A673 (cell line): ENCODE data around the gene OPTC. TPM values are rescaled to one million over a fixed set of nuclear protein-coding genes. Genes with fewer than 3 reads are reported as not detected.

ENCODE experiments used
- BruUV-seq: library from RNA; stranded (reverse); fragments of 400-500 nt; replicated peaks from 2 replicates; lab custom pipeline; 2021; lab: Mats Ljungman, UMichigan
- CTCF ChIA-PET: fragments of 300-600 bp; sonication (Branson Sonifier 250); formaldehyde crosslinking; loops from one replicate; lab custom pipeline; 2022; ENCODE audit warnings: antibody characterized with exemption; lab: Charles Lee
- POLR2A ChIA-PET: fragments of 300-600 bp; sonication (Branson Sonifier 250); formaldehyde crosslinking; loops from one replicate; lab custom pipeline; 2022; ENCODE audit warnings: antibody characterized with exemption; ENCODE audit not compliant: low non-redundant PET; lab: Charles Lee
- DNase-seq: peaks from one replicate; pipeline ENCODE4 v3.0.0-alpha.2; 2015; ENCODE audit warnings: low spot score
- H3K27ac ChIP-seq: fragments of 200-600 bp; sonication (generic); 2 replicates; pipeline ENCODE4 v1.5.1; 2016; ENCODE audit warnings: mixed run types, low read depth, mild to moderate bottlenecking, mixed read lengths, antibody characterized with exemption, low read length; ENCODE audit not compliant: poor library complexity, severe bottlenecking
- H3K27me3 ChIP-seq: fragments of 200-600 bp; sonication (generic); replicated peaks from 2 replicates; pipeline ENCODE4 v1.6.1; 2017; ENCODE audit warnings: mixed run types, low read depth, mild to moderate bottlenecking, mixed read lengths, antibody characterized with exemption, low read length; ENCODE audit not compliant: insufficient read depth, poor library complexity
- H3K36me3 ChIP-seq: fragments of 200-600 bp; sonication (generic); 2 replicates; pipeline ENCODE4 v1.6.1; 2016; ENCODE audit warnings: mixed run types, mild to moderate bottlenecking, mixed read lengths, antibody characterized with exemption, low read length; ENCODE audit not compliant: insufficient read depth, poor library complexity, severe bottlenecking
- H3K4me1 ChIP-seq: fragments of 200-600 bp; sonication (generic); 2 replicates; pipeline ENCODE4 v1.6.1; 2017; ENCODE audit warnings: mixed run types, mild to moderate bottlenecking, mixed read lengths, antibody characterized with exemption, low read length; ENCODE audit not compliant: insufficient read depth, poor library complexity, severe bottlenecking
- H3K4me3 ChIP-seq: fragments of 200-600 bp; sonication (generic); 2 replicates; pipeline ENCODE4 v1.5.1; 2016; ENCODE audit warnings: low read depth, mixed run types, mild to moderate bottlenecking, mixed read lengths, low read length; ENCODE audit not compliant: poor library complexity, severe bottlenecking
- H3K9me3 ChIP-seq: fragments of 200-600 bp; sonication (generic); 2 replicates; pipeline ENCODE4 v1.6.1; 2016; ENCODE audit warnings: mixed run types, low read depth, mild to moderate bottlenecking, mixed read lengths, antibody characterized with exemption, low read length; ENCODE audit not compliant: poor library complexity, severe bottlenecking
- EZH2 ChIP-seq: fragments of 200-600 bp; sonication (generic); IDR thresholded peaks from 2 replicates; pipeline ENCODE4 v1.6.1; 2017; ENCODE audit warnings: borderline replicate concordance, low read depth, mild to moderate bottlenecking, mixed read lengths, antibody characterized with exemption, low read length; ENCODE audit not compliant: poor library complexity, severe bottlenecking
- intact Hi-C: fragments of 100-400 bp; cut with micrococcal nuclease; formaldehyde crosslinking; loops from one replicate; pipeline ENCODE4 v1.10.0; 2022; ENCODE audit not compliant: unreplicated experiment
- total RNA-seq: library from RNA; stranded (reverse); gene quantifications from 2 replicates; pipeline ENCODE4 v1.2.3, GENCODE V29; 2021
- TF ChIP-seq, protein P1 (sequence below): fragments of 300-800, 200-600 bp; sonication (generic); conservative IDR thresholded peaks from 2 replicates; pipeline ENCODE4 v1.5.1; 2017; ENCODE audit warnings: low read depth, mild to moderate bottlenecking, antibody characterized with exemption, low read length, moderate library complexity, mixed read lengths

The OPTC gene
- total RNA-seq, 1 experiment from 2014 or later, result not detected

DNA sequence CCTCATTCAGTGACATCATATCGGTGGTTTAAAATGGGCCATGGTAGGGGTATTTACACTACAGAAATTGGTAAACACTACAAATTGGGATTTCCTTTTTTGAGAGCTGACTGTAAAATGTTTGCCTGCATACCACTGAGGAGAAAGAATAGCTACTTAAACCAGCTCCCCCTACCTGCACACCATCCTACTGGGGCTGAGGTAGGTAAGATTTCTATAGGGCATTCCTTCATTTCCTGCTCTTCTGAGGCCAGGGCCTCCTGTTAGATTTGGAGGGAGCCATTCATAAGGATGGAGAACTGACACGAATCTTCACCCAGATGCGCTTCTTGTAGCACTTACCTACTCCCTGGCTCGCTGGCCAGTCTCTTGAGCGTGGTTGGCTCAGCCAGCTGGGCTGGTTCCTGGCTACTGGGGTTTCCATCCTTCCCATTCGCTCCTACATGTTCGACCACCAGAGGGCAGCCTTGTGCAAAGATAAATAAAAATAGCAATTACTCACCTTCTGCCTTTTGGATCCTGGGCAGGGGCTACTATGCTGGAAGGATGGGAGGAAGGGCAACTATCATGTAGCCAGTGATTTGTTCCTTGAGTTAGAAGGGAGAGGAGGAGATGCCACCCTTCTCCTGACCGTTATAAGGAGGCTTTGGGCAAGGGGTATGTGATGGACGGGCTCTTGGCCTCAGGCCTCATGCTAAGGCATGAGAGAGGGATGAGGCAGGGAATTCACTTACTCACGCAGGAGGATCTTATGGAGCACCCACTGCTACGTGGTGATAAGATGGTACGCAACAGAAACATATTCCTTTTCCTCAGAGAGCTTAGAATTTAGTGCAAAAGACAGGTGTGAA, 10.7 kb downstream of the OPTC start:
- ChIA-PET CTCF (interaction anchor here (0.9 to 3.6 kb wide), 4 partner anchors 164 to 465 kb away, joined by 3 to 26 read pairs (median 4); no protein-coding TSS in a partner anchor), POLR2A (no interaction called here)
- Histone ChIP-seq H3K4me1 (no peaks in the 10 kb centered on the region), H3K27ac (no peak overlapping the region), H3K27me3 (no peaks in the 10 kb centered on the region), H3K9me3 (no peaks in the 10 kb centered on the region), H3K4me3 (no peak overlapping the region), H3K36me3 (no peaks in the 10 kb centered on the region)
- TF ChIP-seq EZH2, result no peak
- TF ChIP-seq, protein P1, sequence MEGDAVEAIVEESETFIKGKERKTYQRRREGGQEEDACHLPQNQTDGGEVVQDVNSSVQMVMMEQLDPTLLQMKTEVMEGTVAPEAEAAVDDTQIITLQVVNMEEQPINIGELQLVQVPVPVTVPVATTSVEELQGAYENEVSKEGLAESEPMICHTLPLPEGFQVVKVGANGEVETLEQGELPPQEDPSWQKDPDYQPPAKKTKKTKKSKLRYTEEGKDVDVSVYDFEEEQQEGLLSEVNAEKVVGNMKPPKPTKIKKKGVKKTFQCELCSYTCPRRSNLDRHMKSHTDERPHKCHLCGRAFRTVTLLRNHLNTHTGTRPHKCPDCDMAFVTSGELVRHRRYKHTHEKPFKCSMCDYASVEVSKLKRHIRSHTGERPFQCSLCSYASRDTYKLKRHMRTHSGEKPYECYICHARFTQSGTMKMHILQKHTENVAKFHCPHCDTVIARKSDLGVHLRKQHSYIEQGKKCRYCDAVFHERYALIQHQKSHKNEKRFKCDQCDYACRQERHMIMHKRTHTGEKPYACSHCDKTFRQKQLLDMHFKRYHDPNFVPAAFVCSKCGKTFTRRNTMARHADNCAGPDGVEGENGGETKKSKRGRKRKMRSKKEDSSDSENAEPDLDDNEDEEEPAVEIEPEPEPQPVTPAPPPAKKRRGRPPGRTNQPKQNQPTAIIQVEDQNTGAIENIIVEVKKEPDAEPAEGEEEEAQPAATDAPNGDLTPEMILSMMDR, result peak; percentile 92
- intact Hi-C loops, result loop anchor here (1.0 to 10.0 kb wide), 2 partner anchors 120 to 198 kb away; partner anchors contain the start of gene ATP2B4
- peak; percentile 83 for DNase-seq
- BruUV-seq, result no TSS peak

- Histone ChIP-seq H3K9me3 (no peaks in the 10 kb centered on the region), H3K4me1 (no peaks in the 10 kb centered on the region), H3K4me3 (no peak overlapping the region), H3K36me3 (no peaks in the 10 kb centered on the region), H3K27me3 (no peaks in the 10 kb centered on the region), H3K27ac (no peak overlapping the region)
- ChIA-PET CTCF (interaction anchor here (3.6 kb wide), 1 partner anchor 196 kb away, joined by 26 read pairs; no protein-coding TSS in a partner anchor), POLR2A (no interaction called here)
- no TSS peak for BruUV-seq
- DNase-seq, result no peak
- intact Hi-C loops, result loop anchor here (10.0 kb wide), 1 partner anchor 119 kb away; the partner anchor contains the start of gene ATP2B4
- TF ChIP-seq EZH2, result no peak
- TF ChIP-seq, protein P1, result no peak
These were observed 11.7 kb downstream of the OPTC start for GRCh38 chr1:203505526-203506204.

DNA sequence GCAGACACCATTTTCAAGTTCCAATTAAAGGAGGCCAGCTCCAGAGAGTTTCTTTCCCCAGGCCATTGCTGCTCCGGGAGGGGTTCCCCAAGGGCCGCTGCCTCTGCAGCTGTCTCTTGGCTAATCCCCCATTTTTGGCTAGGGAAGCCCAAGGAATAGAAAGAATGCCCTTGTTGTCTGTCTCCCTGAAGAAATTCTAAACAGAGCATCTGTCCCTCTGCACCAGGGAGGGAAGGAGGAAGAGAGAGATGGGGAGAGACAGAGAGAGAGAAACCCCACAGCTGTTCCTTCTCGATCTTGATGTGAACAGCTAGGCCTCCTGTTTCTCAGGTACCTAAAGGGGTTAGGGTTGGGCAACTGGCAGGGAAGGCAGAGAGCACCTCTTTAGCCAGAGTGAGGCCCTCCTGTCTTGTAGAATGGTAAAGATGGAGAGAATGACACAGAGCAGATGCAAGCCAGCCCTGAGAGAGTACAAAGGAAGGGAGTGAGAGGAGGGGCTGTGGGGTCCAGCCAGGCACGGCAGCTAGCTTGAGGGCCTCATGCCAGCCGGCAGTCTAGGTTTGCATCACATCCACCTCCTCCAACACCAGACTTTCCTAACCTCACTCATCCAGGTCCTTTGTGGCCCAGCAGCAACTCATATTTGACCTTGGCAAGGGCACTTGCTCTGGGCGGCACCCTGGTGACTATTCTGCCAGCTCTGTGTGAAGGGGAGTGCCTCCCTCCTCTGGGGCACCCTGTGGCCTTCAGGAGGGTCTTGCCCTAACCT, 13.1 kb downstream of the OPTC start:
- H3K27ac ChIP-seq, result no peak overlapping the region
- no peaks in the 10 kb centered on the region for H3K36me3 ChIP-seq
- no peaks in the 10 kb centered on the region for H3K4me1 ChIP-seq
- POLR2A ChIA-PET, result no interaction called here
- intact Hi-C loops, result loop anchor here (10.0 kb wide), 1 partner anchor 118 kb away; the partner anchor contains the start of gene ATP2B4
- no peak for DNase-seq
- no peak for TF ChIP-seq EZH2
- TF ChIP-seq, protein P1, result no peak
- H3K27me3 ChIP-seq, result no peaks in the 10 kb centered on the region
- CTCF ChIA-PET, result interaction anchor here (1.3 kb wide), 1 partner anchor 195 kb away, joined by 4 read pairs; no protein-coding TSS in a partner anchor
- no peaks in the 10 kb centered on the region for H3K9me3 ChIP-seq
- no TSS peak for BruUV-seq
- H3K4me3 ChIP-seq, result no peak overlapping the region
